H7 (cell line): ENCODE results near the gene KIF1B. TPM values are rescaled to one million over a fixed set of nuclear protein-coding genes. Genes with fewer than 3 reads are reported as not detected.
A peak's percentile ranks its signal among the peaks of the same experiment; 100 is the strongest.
"Not testable (repeated sequence)": the region's sequence is repeated elsewhere in the genome, so short reads cannot be mapped to it uniquely, and the experiment has no call there.

ENCODE experiments used
- DNase-seq: peaks from one replicate; pipeline ENCODE4 v3.0.0; 2012
- H3K27me3 ChIP-seq: 2 replicates; pipeline ENCODE4 v1.6.0; 2011; ENCODE audit warnings: mild to moderate bottlenecking, low read length; ENCODE audit not compliant: control insufficient read depth, insufficient read depth
- H3K36me3 ChIP-seq: replicated peaks from 2 replicates; pipeline ENCODE4 v1.5.1; 2011; ENCODE audit warnings: low read length; ENCODE audit not compliant: control insufficient read depth, insufficient read depth
- H3K4me3 ChIP-seq: 2 replicates; pipeline ENCODE4 v1.5.1; 2011; ENCODE audit warnings: low read depth, mild to moderate bottlenecking, control low read depth, low read length, moderate library complexity; ENCODE audit not compliant: insufficient read depth
- total RNA-seq: library from RNA; depleted of rRNA; stranded (reverse); fragments of >200 nt; shearing (Covaris generic); gene quantifications from 2 replicates; pipeline ENCODE4 v1.2.3, GENCODE V29; 2014

Gene KIF1B
- total RNA-seq, 1 experiment from 2014 or later = 32.1 TPM

DNA sequence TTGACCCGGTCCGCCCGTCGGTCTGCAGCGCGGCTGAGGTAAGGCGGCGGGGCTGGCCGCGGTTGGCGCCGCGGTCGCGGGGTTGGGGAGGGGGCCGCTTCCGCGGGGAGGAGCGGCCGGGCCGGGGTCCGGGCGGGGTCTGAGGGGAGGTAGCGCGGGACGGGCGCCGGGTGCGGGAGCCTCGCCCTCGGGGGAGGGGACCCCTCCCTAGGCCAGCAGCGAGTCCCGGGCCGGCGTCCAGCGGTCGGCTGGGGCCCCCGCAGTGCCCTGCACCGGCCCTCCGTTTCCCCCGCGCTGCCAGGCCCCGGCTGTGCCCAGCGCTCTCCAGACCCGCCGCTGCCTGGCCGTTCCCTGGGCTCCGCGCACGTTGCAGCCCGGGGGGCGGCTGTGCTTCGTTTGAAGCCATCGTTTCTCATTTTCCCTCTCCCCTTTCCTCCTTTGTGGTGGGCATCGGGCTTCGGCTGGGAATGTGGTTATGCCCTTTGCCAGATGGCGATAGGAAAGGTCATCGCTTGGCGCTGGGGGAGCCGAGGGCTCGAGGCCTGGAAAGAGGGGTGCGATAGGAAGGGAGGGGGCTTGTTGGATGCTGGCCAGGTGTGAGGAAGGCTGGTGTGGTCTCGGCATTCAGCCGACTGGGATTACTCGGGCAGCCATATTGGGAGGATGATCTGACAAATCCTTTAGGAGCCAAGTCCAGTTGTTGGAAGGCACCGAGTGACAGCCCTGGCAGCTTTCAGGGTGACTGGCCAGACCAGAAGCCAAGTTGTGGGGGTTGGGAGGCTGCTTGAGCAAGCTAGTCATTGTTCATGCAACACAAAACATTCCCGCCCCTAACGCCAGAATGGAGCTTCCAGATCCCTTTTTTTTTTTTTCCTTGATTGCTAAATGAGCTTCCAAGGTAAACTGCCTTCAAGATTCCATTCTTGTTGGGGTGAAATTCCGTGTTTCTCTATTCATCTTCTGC is 753 bp downstream of the KIF1B start:
- Histone ChIP-seq H3K27me3 (no peaks in the 10 kb centered on the region), H3K36me3 (no peaks in the 10 kb centered on the region), H3K4me3 (peak overlapping the region; percentile 91)
- peak; percentile 83 for DNase-seq

DNA sequence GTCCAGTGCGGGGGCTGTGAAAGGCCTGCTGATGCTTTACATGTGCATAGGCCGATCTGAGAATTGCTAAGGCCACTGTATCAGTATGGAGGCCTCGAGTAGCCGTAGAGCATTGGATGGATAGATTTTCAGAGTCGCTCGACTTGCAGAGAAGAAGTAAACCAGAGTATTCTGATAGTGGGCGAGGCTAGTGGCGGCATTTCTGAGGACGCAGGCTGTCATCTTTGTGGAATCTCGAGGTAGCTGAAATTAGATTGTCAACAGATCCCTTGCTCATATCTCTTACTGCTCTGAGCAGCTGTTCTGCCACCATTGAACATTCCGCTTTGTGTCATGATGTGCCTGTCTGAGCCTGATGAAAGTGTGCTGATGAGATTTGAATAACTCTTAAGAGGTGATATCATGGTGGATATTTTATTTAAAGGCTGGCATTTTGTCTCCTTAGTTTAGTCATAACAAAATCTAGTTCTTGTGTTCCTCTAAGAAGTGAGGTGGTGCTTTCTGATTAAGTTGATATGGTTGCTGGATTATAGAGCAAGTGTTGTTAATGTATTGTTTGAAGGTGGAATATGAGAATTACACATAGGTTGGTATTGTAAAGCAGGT is 1.5 kb downstream of the KIF1B start:
- Histone ChIP-seq H3K36me3 (no peaks in the 10 kb centered on the region), H3K27me3 (no peaks in the 10 kb centered on the region), H3K4me3 (peak overlapping the region; percentile 91)
- DNase-seq = peak; percentile 15

DNA sequence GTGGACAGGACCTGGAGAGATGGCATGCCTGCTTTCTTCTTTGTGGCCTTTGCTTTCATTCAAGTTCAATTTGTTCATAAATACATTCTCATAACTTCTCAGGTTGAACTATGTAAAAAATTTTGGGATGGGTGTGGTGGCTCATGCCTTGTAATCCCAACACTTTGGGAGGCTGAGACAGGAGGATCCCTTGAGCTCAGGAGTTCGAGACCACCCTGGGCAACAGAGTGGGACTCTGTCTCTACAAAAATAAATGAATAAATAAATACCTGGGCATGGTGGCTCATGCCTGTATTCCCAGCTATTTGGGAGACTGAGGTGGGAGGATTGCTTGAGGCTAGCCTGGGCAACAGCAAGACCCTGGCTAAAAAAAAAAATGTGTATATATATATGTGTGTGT is 2.1 kb downstream of the KIF1B start:
- Histone ChIP-seq H3K36me3 (no peaks in the 10 kb centered on the region), H3K27me3 (no peaks in the 10 kb centered on the region), H3K4me3 (no peak overlapping the region)
- DNase-seq = no peak

- no peak overlapping the region for H3K4me3 ChIP-seq
- H3K36me3 ChIP-seq = no peaks in the 10 kb centered on the region
- peak; percentile 22 for DNase-seq
- no peaks in the 10 kb centered on the region for H3K27me3 ChIP-seq
These were observed 2.9 kb downstream of the KIF1B start for GRCh38 chr1:10213186-10213705.

- H3K27me3 ChIP-seq = no peaks in the 10 kb centered on the region
- no peak overlapping the region for H3K4me3 ChIP-seq
- no peaks in the 10 kb centered on the region for H3K36me3 ChIP-seq
- no peak for DNase-seq
These were observed 5.8 kb downstream of the KIF1B start for GRCh38 chr1:10216090-10216749.

DNA sequence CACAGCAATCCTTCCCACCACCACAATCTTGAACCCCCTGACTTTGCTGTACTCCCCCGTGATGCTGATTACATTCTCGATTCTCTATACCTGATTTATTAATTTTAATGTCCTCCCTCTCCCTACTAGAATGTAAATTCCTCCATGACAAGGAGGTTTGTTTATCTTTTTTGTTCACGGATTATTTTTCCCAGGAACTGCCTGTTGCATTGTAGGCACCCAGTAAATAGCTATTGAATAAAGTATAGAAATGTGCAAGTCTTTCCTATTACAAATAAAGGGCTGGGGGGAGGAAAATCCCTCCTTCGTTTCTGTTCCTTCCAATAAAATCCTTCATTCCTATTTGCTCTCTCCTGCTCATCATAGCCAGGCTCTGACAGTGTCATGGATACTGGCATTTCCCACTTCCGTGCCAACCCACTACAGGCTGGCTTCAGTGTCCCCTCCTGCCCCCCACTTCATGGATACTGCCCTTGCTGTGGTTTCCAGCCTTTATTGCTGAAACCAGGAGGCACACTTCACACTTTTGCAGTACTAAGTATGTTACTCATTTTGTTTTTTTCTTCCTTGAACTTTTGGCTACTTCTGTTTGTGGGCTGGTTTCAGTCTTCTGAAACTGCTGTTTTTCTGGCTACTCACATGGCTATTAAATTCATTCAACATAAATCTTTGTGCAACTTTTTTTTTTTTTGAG is 7.5 kb downstream of the KIF1B start:
- no peak overlapping the region for H3K4me3 ChIP-seq
- H3K27me3 ChIP-seq = no peaks in the 10 kb centered on the region
- DNase-seq = no peak
- H3K36me3 ChIP-seq = no peaks in the 10 kb centered on the region

DNA sequence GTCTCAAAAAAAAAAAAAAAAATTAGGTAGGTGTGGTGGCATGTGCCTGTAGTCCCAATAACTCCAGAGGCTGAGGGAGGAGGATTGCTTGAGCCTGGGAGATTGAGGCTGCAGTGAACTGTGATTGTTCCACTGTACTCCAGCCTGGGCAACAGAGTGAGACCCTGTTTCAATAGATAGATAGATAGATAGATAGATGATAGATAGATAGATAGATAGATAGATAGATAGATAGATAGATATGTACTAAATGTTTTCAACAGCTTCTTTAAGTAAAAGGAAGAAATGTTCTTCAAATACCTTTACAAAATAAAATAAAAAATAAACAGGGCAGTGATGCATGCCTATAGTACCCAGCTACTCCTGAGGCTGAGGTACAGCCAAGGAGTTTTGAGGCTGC is 9.8 kb downstream of the KIF1B start:
- H3K4me3 ChIP-seq = no peak overlapping the region
- no peaks in the 10 kb centered on the region for H3K27me3 ChIP-seq
- no peaks in the 10 kb centered on the region for H3K36me3 ChIP-seq
- DNase-seq = no peak

- not testable (repeated sequence) for H3K36me3 ChIP-seq, H3K4me3 ChIP-seq, DNase-seq, H3K27me3 ChIP-seq
These were observed 10.3 kb downstream of the KIF1B start for GRCh38 chr1:10220657-10221056.

GRCh38 chr1:10225573-10225972 is 15.2 kb downstream of the KIF1B start:
- no peak for DNase-seq
- Histone ChIP-seq H3K36me3 (no peaks in the 10 kb centered on the region), H3K4me3 (no peak overlapping the region), H3K27me3 (no peaks in the 10 kb centered on the region)

GRCh38 chr1:10228528-10228927 is 18.2 kb downstream of the KIF1B start:
- no peak for DNase-seq
- Histone ChIP-seq H3K27me3 (no peaks in the 10 kb centered on the region), H3K36me3 (no peaks in the 10 kb centered on the region; the same call in 1 of the 2 replicates), H3K4me3 (no peak overlapping the region)

GRCh38 chr1:10229903-10230302 is 19.5 kb downstream of the KIF1B start:
- H3K27me3 ChIP-seq = no peaks in the 10 kb centered on the region
- H3K36me3 ChIP-seq = no peaks in the 10 kb centered on the region; the same call in 1 of the 2 replicates
- DNase-seq = no peak
- H3K4me3 ChIP-seq = no peak overlapping the region

- no peak for DNase-seq
- Histone ChIP-seq H3K36me3 (no peaks in the 10 kb centered on the region; the same call in none of the 2 replicates), H3K27me3 (no peaks in the 10 kb centered on the region), H3K4me3 (no peak overlapping the region)
These were observed 21.8 kb downstream of the KIF1B start for GRCh38 chr1:10232163-10232562.

GRCh38 chr1:10236405-10237156 is 26.2 kb downstream of the KIF1B start:
- no peak for DNase-seq
- no peak overlapping the region for H3K4me3 ChIP-seq
- H3K27me3 ChIP-seq = no peaks in the 10 kb centered on the region
- no peaks in the 10 kb centered on the region; the same call in none of the 2 replicates for H3K36me3 ChIP-seq
